AG09319 (cell line): ENCODE measurements around the gene EHD2.
"Not testable (repeated sequence)": the region's sequence is repeated elsewhere in the genome, so short reads cannot be mapped to it uniquely, and the experiment has no call there.

Source experiments
- DNase-seq: peaks from one replicate; pipeline ENCODE4 v3.0.0-alpha.2; 2010; ENCODE audit warnings: low read depth; ENCODE audit errors: extremely low read depth
- TF ChIP-seq, protein P1 (sequence below): IDR thresholded peaks from 2 replicates; pipeline ENCODE4 v1.5.1; 2011; ENCODE audit warnings: low read depth, mild to moderate bottlenecking, inconsistent platforms, low read length, moderate library complexity

EHD2 gene

DNA sequence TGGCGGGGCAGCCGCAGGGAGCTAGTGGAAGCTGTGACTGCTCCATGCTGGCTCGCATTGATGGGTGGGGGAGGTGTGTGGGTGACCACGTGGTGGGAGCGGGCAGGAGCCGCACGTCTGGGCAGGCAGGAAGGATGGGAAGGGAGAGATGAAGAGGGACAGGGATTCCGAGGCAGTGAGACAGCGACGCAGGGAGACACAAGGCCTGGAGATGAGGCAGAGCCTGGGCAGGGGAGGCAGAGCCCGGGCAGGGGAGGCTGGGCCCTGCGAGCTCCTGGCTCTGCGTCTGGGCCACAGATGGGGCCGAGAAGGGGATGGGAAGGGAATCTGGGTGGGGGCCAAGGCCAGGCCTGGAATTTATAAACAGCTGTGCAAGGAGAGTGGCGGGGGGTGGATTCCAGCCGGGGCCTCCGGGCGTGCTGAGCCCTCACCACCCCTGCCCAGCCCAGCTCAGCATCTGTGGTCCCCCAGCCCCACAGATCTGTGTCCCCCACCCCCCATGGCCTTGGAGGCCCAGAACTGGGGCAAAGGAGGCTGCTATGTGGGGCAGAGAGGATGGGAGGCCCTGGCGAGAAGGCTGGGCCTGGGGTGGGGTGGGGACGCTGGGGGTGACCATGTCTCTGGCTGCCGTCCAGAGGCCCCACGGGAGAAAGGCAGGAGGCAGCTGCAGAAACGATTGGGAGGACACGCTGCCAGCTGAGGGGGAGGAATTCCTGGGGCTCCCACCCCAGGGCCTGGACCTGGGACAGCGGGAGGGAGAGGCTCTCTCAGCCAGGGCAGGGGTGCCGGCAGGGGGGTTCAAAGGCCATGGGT is 6.0 kb downstream of the EHD2 start:
- peak; percentile 98 for DNase-seq
- TF ChIP-seq, protein P1, sequence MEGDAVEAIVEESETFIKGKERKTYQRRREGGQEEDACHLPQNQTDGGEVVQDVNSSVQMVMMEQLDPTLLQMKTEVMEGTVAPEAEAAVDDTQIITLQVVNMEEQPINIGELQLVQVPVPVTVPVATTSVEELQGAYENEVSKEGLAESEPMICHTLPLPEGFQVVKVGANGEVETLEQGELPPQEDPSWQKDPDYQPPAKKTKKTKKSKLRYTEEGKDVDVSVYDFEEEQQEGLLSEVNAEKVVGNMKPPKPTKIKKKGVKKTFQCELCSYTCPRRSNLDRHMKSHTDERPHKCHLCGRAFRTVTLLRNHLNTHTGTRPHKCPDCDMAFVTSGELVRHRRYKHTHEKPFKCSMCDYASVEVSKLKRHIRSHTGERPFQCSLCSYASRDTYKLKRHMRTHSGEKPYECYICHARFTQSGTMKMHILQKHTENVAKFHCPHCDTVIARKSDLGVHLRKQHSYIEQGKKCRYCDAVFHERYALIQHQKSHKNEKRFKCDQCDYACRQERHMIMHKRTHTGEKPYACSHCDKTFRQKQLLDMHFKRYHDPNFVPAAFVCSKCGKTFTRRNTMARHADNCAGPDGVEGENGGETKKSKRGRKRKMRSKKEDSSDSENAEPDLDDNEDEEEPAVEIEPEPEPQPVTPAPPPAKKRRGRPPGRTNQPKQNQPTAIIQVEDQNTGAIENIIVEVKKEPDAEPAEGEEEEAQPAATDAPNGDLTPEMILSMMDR, result no peak

DNA sequence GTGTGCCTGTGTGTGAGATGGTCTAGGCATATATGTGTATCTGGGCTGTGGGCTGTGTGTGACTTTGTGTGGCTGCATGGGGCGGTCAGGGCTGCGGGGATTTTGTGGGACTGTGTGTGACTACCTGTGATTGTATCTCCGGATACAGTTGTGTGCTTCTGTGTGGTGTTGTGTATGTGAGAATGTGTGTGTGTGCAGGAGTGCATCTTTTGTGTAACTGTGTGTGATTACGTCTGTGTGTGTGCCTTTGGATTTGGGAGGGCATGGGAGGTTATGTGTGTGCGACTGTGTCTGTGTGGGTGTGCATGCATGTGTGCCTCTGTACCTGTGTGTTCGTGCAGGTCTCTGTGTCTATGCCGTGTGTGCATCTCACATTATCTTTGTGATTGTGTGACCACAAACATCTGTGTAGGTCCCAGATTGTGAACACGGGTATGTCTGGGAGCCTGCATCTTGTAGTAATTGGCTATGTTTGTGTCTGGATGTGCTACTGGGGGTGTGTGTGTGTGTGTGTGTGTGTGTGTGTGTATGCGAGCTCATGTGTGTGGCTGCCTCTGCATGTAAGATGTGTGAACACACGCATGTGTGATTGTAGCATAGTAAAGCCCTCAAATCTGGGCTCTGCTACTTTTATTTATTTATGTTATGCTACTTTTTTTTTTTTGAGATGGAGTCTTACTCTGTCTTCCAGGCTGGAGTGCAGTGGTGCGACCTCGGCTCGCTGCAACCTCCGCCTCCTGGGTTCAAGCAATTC is 7.6 kb downstream of the EHD2 start:
- TF ChIP-seq, protein P1, result no peak

GRCh38 chr19:47723581-47723940 is 10.3 kb downstream of the EHD2 start:
- TF ChIP-seq, protein P1, result no peak
- peak; percentile 83 for DNase-seq

More for the DNA sequence above, 7.6 kb downstream of the EHD2 start:
- no peak for DNase-seq

GRCh38 chr19:47725759-47726401 is 12.7 kb downstream of the EHD2 start:
- TF ChIP-seq, protein P1, result no peak

DNA sequence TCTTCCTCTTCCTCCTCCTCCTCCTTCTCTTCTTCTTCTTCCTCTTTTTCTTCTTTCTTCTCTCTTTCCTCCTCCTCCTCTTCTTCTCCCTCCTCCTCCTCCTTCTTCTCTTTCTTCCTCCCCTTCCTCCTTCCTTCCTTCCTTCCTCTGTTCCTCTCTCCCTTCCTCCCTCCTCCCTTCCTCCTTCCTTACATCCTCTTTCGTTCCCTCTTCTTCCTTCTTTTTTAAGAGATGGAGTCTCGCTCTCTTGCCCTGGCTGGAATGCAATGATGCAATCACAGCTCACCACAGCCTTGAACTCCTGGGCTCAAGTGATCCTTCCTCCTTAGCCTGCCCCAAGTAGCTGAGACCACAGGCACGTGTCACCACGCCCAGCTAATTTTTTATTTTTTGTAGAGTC is 13.2 kb downstream of the EHD2 start:
- TF ChIP-seq, protein P1, result no peak
- DNase-seq, result no peak

More at GRCh38 chr19:47725759-47726401, 12.7 kb downstream of the EHD2 start:
- no peak for DNase-seq

- DNase-seq, result not testable (repeated sequence)
These were observed 15.1 kb downstream of the EHD2 start for GRCh38 chr19:47728295-47728694.

DNA sequence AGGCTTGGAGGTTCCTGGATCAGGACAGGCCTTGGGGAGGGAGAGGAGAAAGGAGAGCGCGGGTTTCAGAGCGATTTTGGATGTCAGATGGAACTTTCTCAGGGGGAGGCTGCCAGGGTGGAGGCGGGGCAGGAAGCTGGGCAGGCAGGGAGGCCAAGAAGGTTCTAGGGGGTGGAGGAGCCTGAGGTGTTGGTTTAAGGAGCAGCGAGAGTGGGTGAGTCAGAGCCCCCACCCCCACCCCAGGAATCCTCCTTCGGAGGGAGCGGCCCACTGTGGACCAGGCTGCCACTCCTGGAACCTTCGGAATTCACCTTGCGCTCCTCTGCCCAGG is 16.2 kb downstream of the EHD2 start:
- TF ChIP-seq, protein P1, result no peak
- DNase-seq, result peak; percentile 63
